Brain pericyte (primary cell): ENCODE data around the gene EDARADD.
"Not testable (repeated sequence)": the region's sequence is repeated elsewhere in the genome, so short reads cannot be mapped to it uniquely, and the experiment has no call there.

Experiments
- DNase-seq: peaks from one replicate; pipeline ENCODE4 v3.0.0-alpha.2; 2012; ENCODE audit warnings: low read depth, low spot score

Gene EDARADD

GRCh38 chr1:236393681-236394481 lies at the start of gene EDARADD:
Gene EDARADD (plus strand): TSS chr1:236394286. CDS start chr1:236394445, 159 bp downstream.
- no peak for DNase-seq

- no peak for DNase-seq
Measured at GRCh38 chr1:236345728-236346127, 48.4 kb upstream of the EDARADD start.

GRCh38 chr1:236348071-236348470 lies 46.0 kb upstream of the EDARADD start:
- DNase-seq, result no peak

GRCh38 chr1:236350308-236350707 lies 43.8 kb upstream of the EDARADD start:
- no peak for DNase-seq

GRCh38 chr1:236351875-236352573 lies 42.1 kb upstream of the EDARADD start:
- no peak for DNase-seq

- not testable (repeated sequence) for DNase-seq
Measured at GRCh38 chr1:236352747-236353146, 41.3 kb upstream of the EDARADD start.

GRCh38 chr1:236353813-236354212 lies 40.3 kb upstream of the EDARADD start:
- no peak for DNase-seq

- DNase-seq, result no peak
Measured at GRCh38 chr1:236354330-236355147, 39.5 kb upstream of the EDARADD start.

- DNase-seq, result no peak
Measured at GRCh38 chr1:236356141-236356540, 37.9 kb upstream of the EDARADD start.

- no peak for DNase-seq
Measured at GRCh38 chr1:236361909-236362590, 32.0 kb upstream of the EDARADD start.

GRCh38 chr1:236363237-236363636 lies 30.8 kb upstream of the EDARADD start:
- no peak for DNase-seq

GRCh38 chr1:236365999-236366570 lies 28.0 kb upstream of the EDARADD start:
- no peak for DNase-seq

- not testable (repeated sequence) for DNase-seq
Measured at GRCh38 chr1:236366681-236367080, 27.4 kb upstream of the EDARADD start.

- no peak for DNase-seq
Measured at GRCh38 chr1:236370420-236370819, 23.7 kb upstream of the EDARADD start.

- no peak for DNase-seq
Measured at GRCh38 chr1:236371083-236371482, 23.0 kb upstream of the EDARADD start.

GRCh38 chr1:236377832-236378535 lies 16.1 kb upstream of the EDARADD start:
- no peak for DNase-seq

- DNase-seq, result no peak
Measured at GRCh38 chr1:236381565-236382158, 12.4 kb upstream of the EDARADD start.

- no peak for DNase-seq
Measured at GRCh38 chr1:236388332-236388731, 5.8 kb upstream of the EDARADD start.

GRCh38 chr1:236389253-236389652 lies 4.8 kb upstream of the EDARADD start:
- DNase-seq, result no peak

- no peak for DNase-seq
Measured at GRCh38 chr1:236391008-236391407, 3.1 kb upstream of the EDARADD start.
